GM23338 (cell line): ENCODE measurements around the gene RIPOR3. TPM values are rescaled to one million over a fixed set of nuclear protein-coding genes. Genes with fewer than 3 reads are reported as not detected.

Experiments used
- ATAC-seq: fragments of 200-7000 bp; cut with Tn5 transposase; 3 replicates; pipeline ENCODE4 v1.9.1; 2020
- DNase-seq: peaks from one replicate; pipeline ENCODE4 v3.0.0-alpha.2; 2015; ENCODE audit warnings: low spot score
- H2AFZ ChIP-seq: fragments of 200-600 bp; sonication (generic); 2 replicates; pipeline ENCODE4 v1.8.0; 2016; ENCODE audit warnings: antibody characterized with exemption, mild to moderate bottlenecking, moderate library complexity
- H3F3A ChIP-seq: fragments of 200-600 bp; sonication (generic); replicated peaks from 2 replicates; pipeline ENCODE4 v1.8.0; 2017; ENCODE audit warnings: antibody characterized with exemption, mixed run types, low read depth
- H3K27ac ChIP-seq: fragments of 200-600 bp; sonication (generic); 2 replicates; pipeline ENCODE4 v1.6.1; 2016; ENCODE audit warnings: low read depth
- H3K27me3 ChIP-seq: fragments of 200-600 bp; sonication (generic); 2 replicates; pipeline ENCODE4 v1.8.0; 2016; ENCODE audit warnings: mild to moderate bottlenecking, mixed run types, moderate library complexity; ENCODE audit not compliant: insufficient read depth
- H3K36me3 ChIP-seq: fragments of 200-600 bp; sonication (generic); 2 replicates; pipeline ENCODE4 v1.8.0; 2016; ENCODE audit warnings: mild to moderate bottlenecking; ENCODE audit not compliant: insufficient read depth
- H3K4me1 ChIP-seq: fragments of 200-600 bp; sonication (generic); 2 replicates; pipeline ENCODE4 v1.8.0; 2016; ENCODE audit warnings: mild to moderate bottlenecking, moderate library complexity; ENCODE audit not compliant: insufficient read depth
- H3K4me2 ChIP-seq: fragments of 200-600 bp; sonication (generic); 2 replicates; pipeline ENCODE4 v1.7.1; 2017; ENCODE audit warnings: mixed run types
- H3K4me3 ChIP-seq: fragments of 200-600 bp; sonication (generic); 2 replicates; pipeline ENCODE4 v1.6.1; 2016; ENCODE audit warnings: mixed run types
- H3K79me2 ChIP-seq: fragments of 200-600 bp; sonication (generic); replicated peaks from 2 replicates; pipeline ENCODE4 v1.8.0; 2017; ENCODE audit warnings: mild to moderate bottlenecking; ENCODE audit not compliant: insufficient read depth
- H3K9me2 ChIP-seq: fragments of 200-600 bp; sonication (generic); 2 replicates; pipeline ENCODE4 v1.8.0; 2017; ENCODE audit not compliant: insufficient read depth
- H4K20me1 ChIP-seq: fragments of 200-600 bp; sonication (generic); replicated peaks from 2 replicates; pipeline ENCODE4 v1.8.0; 2017; ENCODE audit warnings: mild to moderate bottlenecking; ENCODE audit not compliant: insufficient read depth
- H3K27ac Mint-ChIP-seq: 2 replicates; pipeline ENCODE4 v1.8.0; 2020; ENCODE audit warnings: inconsistent platforms, mild to moderate bottlenecking, moderate library complexity, mixed read lengths
- H3K27me3 Mint-ChIP-seq: 3 replicates; pipeline ENCODE4 v1.8.0; 2022; ENCODE audit warnings: low read depth, mild to moderate bottlenecking, moderate library complexity, mixed read lengths, inconsistent platforms; ENCODE audit not compliant: insufficient read depth, poor library complexity
- H3K36me3 Mint-ChIP-seq: 3 replicates; pipeline ENCODE4 v1.8.0; 2021; ENCODE audit warnings: low read depth, mild to moderate bottlenecking, inconsistent platforms, moderate library complexity, mixed read lengths
- H3K4me1 Mint-ChIP-seq: 3 replicates; pipeline ENCODE4 v1.8.0; 2020; ENCODE audit warnings: mild to moderate bottlenecking, inconsistent platforms, mixed read lengths
- H3K4me3 Mint-ChIP-seq: 3 replicates; pipeline ENCODE4 v1.8.0; 2021; ENCODE audit warnings: moderate library complexity, mild to moderate bottlenecking, inconsistent platforms, mixed read lengths
- H3K9me3 Mint-ChIP-seq: 3 replicates; pipeline ENCODE4 v1.8.0; 2020; ENCODE audit warnings: moderate library complexity, mild to moderate bottlenecking, inconsistent platforms, mixed read lengths
- CREB1 ChIP-seq: fragments of 250-450 bp; sonication (Bioruptor Pico); IDR thresholded peaks from 2 replicates; pipeline ENCODE4 v1.5.0; 2020; ENCODE audit warnings: low read depth, mild to moderate bottlenecking, moderate library complexity
- EZH2 ChIP-seq: fragments of 200-600 bp; sonication (generic); IDR thresholded peaks from one replicate; pipeline ENCODE4 v1.8.0; 2017; ENCODE audit warnings: antibody characterized with exemption, mild to moderate bottlenecking, low read depth; ENCODE audit not compliant: unreplicated experiment
- EZH2phosphoT487 ChIP-seq: fragments of 200-600 bp; sonication (generic); IDR thresholded peaks from one replicate; pipeline ENCODE4 v1.8.1; 2018; ENCODE audit warnings: antibody characterized with exemption; ENCODE audit not compliant: unreplicated experiment
- JUNB ChIP-seq: IDR thresholded peaks from one replicate; pipeline ENCODE4 v1.6.1; 2016; ENCODE audit warnings: antibody characterized with exemption; ENCODE audit not compliant: unreplicated experiment
- NANOG ChIP-seq: IDR thresholded peaks from 2 replicates; pipeline ENCODE4 v1.6.1; 2016; ENCODE audit warnings: antibody characterized with exemption, borderline replicate concordance
- POLR2AphosphoS5 ChIP-seq: IDR thresholded peaks from 2 replicates; pipeline ENCODE4 v1.6.1; 2016; ENCODE audit warnings: antibody characterized with exemption, low read depth
- STAT1 ChIP-seq: IDR thresholded peaks from one replicate; pipeline ENCODE4 v1.6.1; 2016; ENCODE audit warnings: antibody characterized with exemption; ENCODE audit not compliant: unreplicated experiment
- ZNF114 ChIP-seq: fragments of 250-450 bp; sonication (Bioruptor Pico); IDR thresholded peaks from 2 replicates; pipeline ENCODE4 v1.5.0; 2020; ENCODE audit warnings: mild to moderate bottlenecking, moderate library complexity
- ZNF331 ChIP-seq: fragments of 250-450 bp; sonication (Bioruptor Pico); IDR thresholded peaks from 2 replicates; pipeline ENCODE4 v1.5.0; 2020; ENCODE audit warnings: low read depth, mild to moderate bottlenecking, moderate library complexity
- polyA plus RNA-seq: library from polyadenylated mRNA; unstranded; fragments of >200 nt; fragmentation: Nextera tagmentation; extraction: Ambion mirVana; gene quantifications from 2 replicates; pipeline ENCODE4 v1.2.1, GENCODE V29; 2016
- total RNA-seq: library from RNA; depleted of rRNA; stranded (reverse); fragments of >200 nt; shearing (Covaris generic); gene quantifications from 2 replicates; pipeline ENCODE4 v1.2.3, GENCODE V29; 2014
- TF ChIP-seq, protein P1 (sequence below): IDR thresholded peaks from 2 replicates; pipeline ENCODE4 v1.6.1; 2016; ENCODE audit warnings: antibody characterized with exemption
- TF ChIP-seq, protein P2 (sequence below), 2 experiments: fragments of 200-600 bp in 1 of 2; sonication (generic) in 1 of 2; conservative IDR thresholded peaks; 2 replicates each; pipeline versions ENCODE4 v1.5.1 to v1.6.1; 2016 to 2017; ENCODE audit warnings: antibody characterized with exemption in 2 of 2, low read depth in 2 of 2, mild to moderate bottlenecking in 2 of 2, moderate library complexity in 1 of 2
- TF ChIP-seq, protein P3 (sequence below): fragments of 250-450 bp; sonication (Bioruptor Pico); IDR thresholded peaks from 2 replicates; pipeline ENCODE4 v1.5.0; 2020; ENCODE audit warnings: mild to moderate bottlenecking, moderate library complexity
- TF ChIP-seq, protein P4 (sequence below): IDR thresholded peaks from one replicate; pipeline ENCODE4 v1.6.1; 2018; ENCODE audit warnings: antibody characterized with exemption; ENCODE audit not compliant: unreplicated experiment

Gene RIPOR3
- total and polyA plus RNA-seq, 2 experiments from 2014 or later: 4.9 to 6.3 TPM

DNA sequence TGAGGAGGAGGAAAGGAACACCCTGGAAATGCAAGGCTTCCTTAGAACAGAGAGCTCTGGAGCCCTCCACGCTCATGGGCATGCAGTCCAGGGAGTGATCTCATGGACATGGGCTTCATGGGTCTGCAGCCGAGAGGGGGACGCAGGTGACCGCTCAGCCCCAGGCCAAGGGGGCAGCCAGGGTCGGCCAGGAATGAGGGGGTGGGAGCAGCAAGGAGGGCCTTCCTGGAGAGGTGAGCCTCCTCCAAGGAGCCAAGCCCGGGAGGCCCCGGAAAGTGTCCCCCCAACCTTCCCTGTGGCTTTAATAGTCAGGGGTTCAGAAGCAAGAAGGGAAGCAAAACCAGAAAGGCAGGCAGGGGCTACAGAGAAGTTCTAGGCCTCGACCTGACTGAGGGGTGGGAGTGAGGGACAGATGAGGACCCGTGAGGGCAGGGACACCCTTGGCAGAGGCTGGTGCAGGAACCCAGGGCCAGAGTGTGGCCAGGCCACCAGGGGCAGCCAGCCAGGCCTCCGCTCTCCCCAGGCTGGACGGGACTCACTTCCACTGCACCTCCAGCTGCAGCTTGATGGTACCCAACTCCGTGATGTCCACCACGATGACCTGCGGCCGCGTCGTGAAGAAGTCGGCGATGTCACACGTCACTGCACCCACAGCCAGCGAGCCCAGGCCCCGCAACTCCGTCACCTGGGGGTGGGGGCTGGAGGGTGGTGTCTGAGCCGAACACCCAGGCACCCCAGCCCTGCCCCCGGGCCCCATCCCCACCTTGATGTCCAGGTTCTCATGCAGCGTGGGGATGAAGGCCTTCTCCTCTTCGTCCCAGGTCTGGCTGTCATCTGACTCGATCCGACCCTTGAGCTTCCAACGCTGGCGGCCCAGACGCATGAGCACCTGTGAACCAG, 83.2 kb downstream of the RIPOR3 start:
- H3K27ac ChIP-seq: no peak overlapping the region
- no peaks in the 10 kb centered on the region for H3K36me3 Mint-ChIP-seq
- no peaks in the 10 kb centered on the region for H3K9me2 ChIP-seq
- no peaks in the 10 kb centered on the region for H3K79me2 ChIP-seq
- H3K27ac Mint-ChIP-seq: no peak overlapping the region
- ATAC-seq (no peak), DNase-seq (no peak)
- TF ChIP-seq CREB1 (CRISPR knock-in tag) (no peak), EZH2 (no peak), ZNF114 (CRISPR knock-in tag) (no peak), EZH2phosphoT487 (no peak), NANOG (no peak), ZNF331 (CRISPR knock-in tag) (no peak), STAT1 (no peak), POLR2AphosphoS5 (no peak), JUNB (no peak)
- TF ChIP-seq, protein P1, sequence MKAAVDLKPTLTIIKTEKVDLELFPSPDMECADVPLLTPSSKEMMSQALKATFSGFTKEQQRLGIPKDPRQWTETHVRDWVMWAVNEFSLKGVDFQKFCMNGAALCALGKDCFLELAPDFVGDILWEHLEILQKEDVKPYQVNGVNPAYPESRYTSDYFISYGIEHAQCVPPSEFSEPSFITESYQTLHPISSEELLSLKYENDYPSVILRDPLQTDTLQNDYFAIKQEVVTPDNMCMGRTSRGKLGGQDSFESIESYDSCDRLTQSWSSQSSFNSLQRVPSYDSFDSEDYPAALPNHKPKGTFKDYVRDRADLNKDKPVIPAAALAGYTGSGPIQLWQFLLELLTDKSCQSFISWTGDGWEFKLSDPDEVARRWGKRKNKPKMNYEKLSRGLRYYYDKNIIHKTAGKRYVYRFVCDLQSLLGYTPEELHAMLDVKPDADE: no peak
- TF ChIP-seq, protein P2, sequence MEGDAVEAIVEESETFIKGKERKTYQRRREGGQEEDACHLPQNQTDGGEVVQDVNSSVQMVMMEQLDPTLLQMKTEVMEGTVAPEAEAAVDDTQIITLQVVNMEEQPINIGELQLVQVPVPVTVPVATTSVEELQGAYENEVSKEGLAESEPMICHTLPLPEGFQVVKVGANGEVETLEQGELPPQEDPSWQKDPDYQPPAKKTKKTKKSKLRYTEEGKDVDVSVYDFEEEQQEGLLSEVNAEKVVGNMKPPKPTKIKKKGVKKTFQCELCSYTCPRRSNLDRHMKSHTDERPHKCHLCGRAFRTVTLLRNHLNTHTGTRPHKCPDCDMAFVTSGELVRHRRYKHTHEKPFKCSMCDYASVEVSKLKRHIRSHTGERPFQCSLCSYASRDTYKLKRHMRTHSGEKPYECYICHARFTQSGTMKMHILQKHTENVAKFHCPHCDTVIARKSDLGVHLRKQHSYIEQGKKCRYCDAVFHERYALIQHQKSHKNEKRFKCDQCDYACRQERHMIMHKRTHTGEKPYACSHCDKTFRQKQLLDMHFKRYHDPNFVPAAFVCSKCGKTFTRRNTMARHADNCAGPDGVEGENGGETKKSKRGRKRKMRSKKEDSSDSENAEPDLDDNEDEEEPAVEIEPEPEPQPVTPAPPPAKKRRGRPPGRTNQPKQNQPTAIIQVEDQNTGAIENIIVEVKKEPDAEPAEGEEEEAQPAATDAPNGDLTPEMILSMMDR (conservative IDR thresholded peaks at IDR 0.05; ENCODE audit: low read depth in 2 of 2): no peak
- TF ChIP-seq, protein P3, sequence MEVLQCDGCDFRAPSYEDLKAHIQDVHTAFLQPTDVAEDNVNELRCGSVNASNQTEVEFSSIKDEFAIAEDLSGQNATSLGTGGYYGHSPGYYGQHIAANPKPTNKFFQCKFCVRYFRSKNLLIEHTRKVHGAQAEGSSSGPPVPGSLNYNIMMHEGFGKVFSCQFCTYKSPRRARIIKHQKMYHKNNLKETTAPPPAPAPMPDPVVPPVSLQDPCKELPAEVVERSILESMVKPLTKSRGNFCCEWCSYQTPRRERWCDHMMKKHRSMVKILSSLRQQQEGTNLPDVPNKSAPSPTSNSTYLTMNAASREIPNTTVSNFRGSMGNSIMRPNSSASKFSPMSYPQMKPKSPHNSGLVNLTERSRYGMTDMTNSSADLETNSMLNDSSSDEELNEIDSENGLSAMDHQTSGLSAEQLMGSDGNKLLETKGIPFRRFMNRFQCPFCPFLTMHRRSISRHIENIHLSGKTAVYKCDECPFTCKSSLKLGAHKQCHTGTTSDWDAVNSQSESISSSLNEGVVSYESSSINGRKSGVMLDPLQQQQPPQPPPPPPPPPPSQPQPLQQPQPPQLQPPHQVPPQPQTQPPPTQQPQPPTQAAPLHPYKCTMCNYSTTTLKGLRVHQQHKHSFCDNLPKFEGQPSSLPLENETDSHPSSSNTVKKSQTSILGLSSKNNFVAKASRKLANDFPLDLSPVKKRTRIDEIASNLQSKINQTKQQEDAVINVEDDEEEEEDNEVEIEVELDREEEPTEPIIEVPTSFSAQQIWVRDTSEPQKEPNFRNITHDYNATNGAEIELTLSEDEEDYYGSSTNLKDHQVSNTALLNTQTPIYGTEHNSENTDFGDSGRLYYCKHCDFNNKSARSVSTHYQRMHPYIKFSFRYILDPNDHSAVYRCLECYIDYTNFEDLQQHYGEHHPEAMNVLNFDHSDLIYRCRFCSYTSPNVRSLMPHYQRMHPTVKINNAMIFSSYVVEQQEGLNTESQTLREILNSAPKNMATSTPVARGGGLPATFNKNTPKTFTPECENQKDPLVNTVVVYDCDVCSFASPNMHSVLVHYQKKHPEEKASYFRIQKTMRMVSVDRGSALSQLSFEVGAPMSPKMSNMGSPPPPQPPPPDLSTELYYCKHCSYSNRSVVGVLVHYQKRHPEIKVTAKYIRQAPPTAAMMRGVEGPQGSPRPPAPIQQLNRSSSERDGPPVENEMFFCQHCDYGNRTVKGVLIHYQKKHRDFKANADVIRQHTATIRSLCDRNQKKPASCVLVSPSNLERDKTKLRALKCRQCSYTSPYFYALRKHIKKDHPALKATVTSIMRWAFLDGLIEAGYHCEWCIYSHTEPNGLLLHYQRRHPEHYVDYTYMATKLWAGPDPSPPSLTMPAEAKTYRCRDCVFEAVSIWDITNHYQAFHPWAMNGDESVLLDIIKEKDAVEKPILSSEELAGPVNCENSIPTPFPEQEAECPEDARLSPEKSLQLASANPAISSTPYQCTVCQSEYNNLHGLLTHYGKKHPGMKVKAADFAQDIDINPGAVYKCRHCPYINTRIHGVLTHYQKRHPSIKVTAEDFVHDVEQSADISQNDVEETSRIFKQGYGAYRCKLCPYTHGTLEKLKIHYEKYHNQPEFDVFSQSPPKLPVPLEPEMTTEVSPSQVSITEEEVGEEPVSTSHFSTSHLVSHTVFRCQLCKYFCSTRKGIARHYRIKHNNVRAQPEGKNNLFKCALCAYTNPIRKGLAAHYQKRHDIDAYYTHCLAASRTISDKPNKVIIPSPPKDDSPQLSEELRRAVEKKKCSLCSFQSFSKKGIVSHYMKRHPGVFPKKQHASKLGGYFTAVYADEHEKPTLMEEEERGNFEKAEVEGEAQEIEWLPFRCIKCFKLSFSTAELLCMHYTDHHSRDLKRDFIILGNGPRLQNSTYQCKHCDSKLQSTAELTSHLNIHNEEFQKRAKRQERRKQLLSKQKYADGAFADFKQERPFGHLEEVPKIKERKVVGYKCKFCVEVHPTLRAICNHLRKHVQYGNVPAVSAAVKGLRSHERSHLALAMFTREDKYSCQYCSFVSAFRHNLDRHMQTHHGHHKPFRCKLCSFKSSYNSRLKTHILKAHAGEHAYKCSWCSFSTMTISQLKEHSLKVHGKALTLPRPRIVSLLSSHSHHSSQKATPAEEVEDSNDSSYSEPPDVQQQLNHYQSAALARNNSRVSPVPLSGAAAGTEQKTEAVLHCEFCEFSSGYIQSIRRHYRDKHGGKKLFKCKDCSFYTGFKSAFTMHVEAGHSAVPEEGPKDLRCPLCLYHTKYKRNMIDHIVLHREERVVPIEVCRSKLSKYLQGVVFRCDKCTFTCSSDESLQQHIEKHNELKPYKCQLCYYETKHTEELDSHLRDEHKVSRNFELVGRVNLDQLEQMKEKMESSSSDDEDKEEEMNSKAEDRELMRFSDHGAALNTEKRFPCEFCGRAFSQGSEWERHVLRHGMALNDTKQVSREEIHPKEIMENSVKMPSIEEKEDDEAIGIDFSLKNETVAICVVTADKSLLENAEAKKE (CRISPR knock-in tag): no peak
- TF ChIP-seq, protein P4, sequence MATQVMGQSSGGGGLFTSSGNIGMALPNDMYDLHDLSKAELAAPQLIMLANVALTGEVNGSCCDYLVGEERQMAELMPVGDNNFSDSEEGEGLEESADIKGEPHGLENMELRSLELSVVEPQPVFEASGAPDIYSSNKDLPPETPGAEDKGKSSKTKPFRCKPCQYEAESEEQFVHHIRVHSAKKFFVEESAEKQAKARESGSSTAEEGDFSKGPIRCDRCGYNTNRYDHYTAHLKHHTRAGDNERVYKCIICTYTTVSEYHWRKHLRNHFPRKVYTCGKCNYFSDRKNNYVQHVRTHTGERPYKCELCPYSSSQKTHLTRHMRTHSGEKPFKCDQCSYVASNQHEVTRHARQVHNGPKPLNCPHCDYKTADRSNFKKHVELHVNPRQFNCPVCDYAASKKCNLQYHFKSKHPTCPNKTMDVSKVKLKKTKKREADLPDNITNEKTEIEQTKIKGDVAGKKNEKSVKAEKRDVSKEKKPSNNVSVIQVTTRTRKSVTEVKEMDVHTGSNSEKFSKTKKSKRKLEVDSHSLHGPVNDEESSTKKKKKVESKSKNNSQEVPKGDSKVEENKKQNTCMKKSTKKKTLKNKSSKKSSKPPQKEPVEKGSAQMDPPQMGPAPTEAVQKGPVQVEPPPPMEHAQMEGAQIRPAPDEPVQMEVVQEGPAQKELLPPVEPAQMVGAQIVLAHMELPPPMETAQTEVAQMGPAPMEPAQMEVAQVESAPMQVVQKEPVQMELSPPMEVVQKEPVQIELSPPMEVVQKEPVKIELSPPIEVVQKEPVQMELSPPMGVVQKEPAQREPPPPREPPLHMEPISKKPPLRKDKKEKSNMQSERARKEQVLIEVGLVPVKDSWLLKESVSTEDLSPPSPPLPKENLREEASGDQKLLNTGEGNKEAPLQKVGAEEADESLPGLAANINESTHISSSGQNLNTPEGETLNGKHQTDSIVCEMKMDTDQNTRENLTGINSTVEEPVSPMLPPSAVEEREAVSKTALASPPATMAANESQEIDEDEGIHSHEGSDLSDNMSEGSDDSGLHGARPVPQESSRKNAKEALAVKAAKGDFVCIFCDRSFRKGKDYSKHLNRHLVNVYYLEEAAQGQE: no peak
- H3K4me3 Mint-ChIP-seq: no peak overlapping the region
- H3K36me3 ChIP-seq: no peaks in the 10 kb centered on the region
- no peak overlapping the region for H3K4me3 ChIP-seq
- no peaks in the 10 kb centered on the region for H3F3A ChIP-seq
- H3K4me1 Mint-ChIP-seq: peaks cover 14% of the 10 kb centered on the region; the same call in 2 of the 3 replicates
- peaks cover 5% of the 10 kb centered on the region for H3K27me3 Mint-ChIP-seq
- H3K4me2 ChIP-seq: no peak overlapping the region
- no peaks in the 10 kb centered on the region for H3K27me3 ChIP-seq
- no peaks in the 10 kb centered on the region; the same call in 2 of the 3 replicates for H3K9me3 Mint-ChIP-seq
- H3K4me1 ChIP-seq: no peaks in the 10 kb centered on the region
- no peak overlapping the region for H2AFZ ChIP-seq
- no peaks in the 10 kb centered on the region for H4K20me1 ChIP-seq
